Sigmoid colon (tissue), 3 donors: ENCODE data around the gene ZNF185.

ENCODE experiments used
- POLR2A ChIP-seq, 2 donors: fragments of 450-650 bp; IDR thresholded peaks; one replicate each; pipeline ENCODE4 v1.6.1; 2016; ENCODE audit warnings: antibody characterized with exemption in 2 of 2, mild to moderate bottlenecking in 2 of 2, moderate library complexity in 2 of 2
- TF ChIP-seq, protein P1 (sequence below), 4 experiments: fragments of 450-650 bp in 3 of 4; fragments of 200-600 bp in 1 of 4; IDR thresholded peaks; one replicate each; pipeline ENCODE4 v1.5.1; 2016 to 2019; ENCODE audit warnings: antibody characterized with exemption in 4 of 4, mild to moderate bottlenecking in 3 of 4, moderate library complexity in 2 of 4

DNA sequence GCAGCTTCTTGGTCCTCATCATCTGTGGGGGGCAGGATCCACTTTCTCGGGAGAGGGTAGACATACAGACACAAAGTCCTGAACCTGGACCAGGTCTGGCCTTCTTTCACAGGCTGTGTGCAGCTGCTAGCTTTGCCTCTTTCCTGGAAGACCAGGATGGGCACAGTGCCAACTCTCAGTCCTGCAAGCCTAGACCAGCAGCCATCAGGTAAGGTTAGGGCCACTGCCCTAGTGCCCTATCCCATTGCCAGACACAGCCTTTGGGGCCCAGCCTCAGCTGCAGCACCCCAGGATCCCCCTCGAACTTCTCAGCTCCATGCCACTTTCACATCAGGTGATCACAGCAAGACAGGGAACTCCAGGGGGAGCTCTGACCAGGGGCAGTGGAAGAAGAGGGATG, 38.4 kb downstream of the ZNF185 start:
- TF ChIP-seq, protein P1, sequence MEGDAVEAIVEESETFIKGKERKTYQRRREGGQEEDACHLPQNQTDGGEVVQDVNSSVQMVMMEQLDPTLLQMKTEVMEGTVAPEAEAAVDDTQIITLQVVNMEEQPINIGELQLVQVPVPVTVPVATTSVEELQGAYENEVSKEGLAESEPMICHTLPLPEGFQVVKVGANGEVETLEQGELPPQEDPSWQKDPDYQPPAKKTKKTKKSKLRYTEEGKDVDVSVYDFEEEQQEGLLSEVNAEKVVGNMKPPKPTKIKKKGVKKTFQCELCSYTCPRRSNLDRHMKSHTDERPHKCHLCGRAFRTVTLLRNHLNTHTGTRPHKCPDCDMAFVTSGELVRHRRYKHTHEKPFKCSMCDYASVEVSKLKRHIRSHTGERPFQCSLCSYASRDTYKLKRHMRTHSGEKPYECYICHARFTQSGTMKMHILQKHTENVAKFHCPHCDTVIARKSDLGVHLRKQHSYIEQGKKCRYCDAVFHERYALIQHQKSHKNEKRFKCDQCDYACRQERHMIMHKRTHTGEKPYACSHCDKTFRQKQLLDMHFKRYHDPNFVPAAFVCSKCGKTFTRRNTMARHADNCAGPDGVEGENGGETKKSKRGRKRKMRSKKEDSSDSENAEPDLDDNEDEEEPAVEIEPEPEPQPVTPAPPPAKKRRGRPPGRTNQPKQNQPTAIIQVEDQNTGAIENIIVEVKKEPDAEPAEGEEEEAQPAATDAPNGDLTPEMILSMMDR (IDR thresholded peaks at IDR 0.05), result no peak
- TF ChIP-seq POLR2A (IDR thresholded peaks at IDR 0.05), result no peak
